K562 (cell line): Measurements from ENCODE around the gene BNIP3. TPM values are rescaled to one million over a fixed set of nuclear protein-coding genes. Genes with fewer than 3 reads are reported as not detected.
A peak's percentile ranks its signal among the peaks of the same experiment; 100 is the strongest.

Experiments used
- ATAC-seq: fragments of 200-7000 bp; cut with Tn5 transposase; 3 replicates; pipeline ENCODE4 v1.9.1; 2020; ENCODE audit warnings: moderate library complexity
- BruUV-seq: library from RNA; stranded (reverse); fragments of 400-500 nt; replicated peaks from 2 replicates; lab custom pipeline; 2021; lab: Mats Ljungman, UMichigan
- CTCF ChIA-PET: fragments of 300-600 bp; formaldehyde crosslinking; extraction: SDS; loops from one replicate; lab custom pipeline; 2021; ENCODE audit warnings: low intra/inter-chr PET ratio; lab: Yijun Ruan, JAX
- POLR2A ChIA-PET: fragments of 300-600, 350-650 bp; sonication (Branson Sonifier 250); formaldehyde crosslinking; extraction: SDS; loops from one replicate; lab custom pipeline; 2021; ENCODE audit warnings: antibody characterized with exemption, inconsistent platforms; lab: Yijun Ruan, JAX
- DNase-seq, 4 experiments: peaks; one replicate each; pipeline versions ENCODE4 v3.0.0 to v3.0.0-alpha.2; 2011 to 2018; ENCODE audit warnings: low spot score in 3 of 4, mixed read lengths in 3 of 4; ENCODE audit errors: extremely low read depth in 1 of 4
- FAIRE-seq: peaks from 2 replicates; lab custom pipeline; 2011; peaks lifted over from hg19 to GRCh38; lab: Jason Lieb, UNC
- H2AFZ ChIP-seq: 2 replicates; pipeline ENCODE4 v1.6.0; 2011; ENCODE audit warnings: low read depth, low read length, control low read depth, inconsistent platforms
- H3K27ac ChIP-seq: fragments of 200-600 bp; 3 replicates; pipeline ENCODE4 v1.8.0; 2011; ENCODE audit warnings: low read depth, mild to moderate bottlenecking, control low read depth, inconsistent platforms, low read length, moderate library complexity, mixed read lengths; ENCODE audit errors: extremely low read depth
- H3K27me3 ChIP-seq, 2 experiments: fragments of 300-600 bp in 1 of 2; 2 replicates in 1 of 2; 3 replicates in 1 of 2; pipeline versions ENCODE4 v1.6.0 to v1.8.0; 2011; ENCODE audit warnings: inconsistent platforms in 2 of 2, low read length in 2 of 2, mild to moderate bottlenecking in 1 of 2, mixed read lengths in 1 of 2, moderate library complexity in 1 of 2; ENCODE audit not compliant: control insufficient read depth in 2 of 2, insufficient read depth in 2 of 2
- H3K36me3 ChIP-seq: fragments of 300-600 bp; 3 replicates; pipeline ENCODE4 v1.8.0; 2011; ENCODE audit warnings: mild to moderate bottlenecking, low read length, inconsistent platforms; ENCODE audit not compliant: control insufficient read depth, insufficient read depth
- H3K4me1 ChIP-seq, 2 experiments: fragments of 200-600 bp in 1 of 2; replicated peaks in 1 of 2; 2 replicates in 1 of 2; 3 replicates in 1 of 2; pipeline versions ENCODE4 v1.5.1 to v1.8.0; 2011; ENCODE audit warnings: inconsistent platforms in 2 of 2, low read length in 2 of 2, mild to moderate bottlenecking in 1 of 2, mixed read lengths in 1 of 2, moderate library complexity in 1 of 2; ENCODE audit not compliant: control insufficient read depth in 2 of 2, insufficient read depth in 2 of 2
- H3K4me2 ChIP-seq: 2 replicates; pipeline ENCODE4 v1.6.1; 2011; ENCODE audit warnings: low read length, control low read depth, inconsistent platforms, mixed read lengths; ENCODE audit not compliant: insufficient read depth
- H3K4me3 ChIP-seq: fragments of 200-600 bp; sonication (generic), shearing (Covaris generic); 2 replicates; pipeline ENCODE4 v1.5.1; 2016; ENCODE audit warnings: control low read depth, inconsistent platforms
- H3K79me2 ChIP-seq: fragments of 200-600 bp; 3 replicates; pipeline ENCODE4 v1.8.0; 2011; ENCODE audit warnings: low read length, inconsistent platforms; ENCODE audit not compliant: control insufficient read depth, insufficient read depth
- H3K9ac ChIP-seq, 2 experiments: 2 replicates each; pipeline versions ENCODE4 v1.6.0 to v1.6.1; 2011; ENCODE audit warnings: low read depth in 2 of 2, low read length in 2 of 2, control low read depth in 1 of 2, inconsistent platforms in 1 of 2, mild to moderate bottlenecking in 1 of 2, mixed read lengths in 1 of 2; ENCODE audit not compliant: insufficient read depth in 1 of 2
- H3K9me1 ChIP-seq: one replicate; pipeline ENCODE4 v1.6.0; 2011; ENCODE audit warnings: inconsistent platforms, mild to moderate bottlenecking, low read length, moderate library complexity; ENCODE audit not compliant: control insufficient read depth, insufficient read depth
- H3K9me3 ChIP-seq: replicated peaks from 2 replicates; pipeline ENCODE4 v1.5.1; 2011; ENCODE audit warnings: low read depth, low read length, inconsistent platforms; ENCODE audit not compliant: control insufficient read depth, insufficient read depth
- H4K20me1 ChIP-seq: replicated peaks from 2 replicates; pipeline ENCODE4 v1.6.1; 2011; ENCODE audit warnings: low read length, inconsistent platforms, mixed read lengths; ENCODE audit not compliant: control insufficient read depth, insufficient read depth
- EWSR1 ChIP-seq: fragments of 450-650 bp; IDR thresholded peaks from 2 replicates; pipeline ENCODE4 v1.6.1; 2018; ENCODE audit warnings: borderline replicate concordance, mild to moderate bottlenecking, low read depth, moderate library complexity; ENCODE audit not compliant: partially characterized antibody
- PCBP2 ChIP-seq: fragments of 200-400 bp; formaldehyde crosslinking; IDR thresholded peaks from 2 replicates; pipeline ENCODE4 v1.6.1; 2018; ENCODE audit warnings: low read length, low read depth, mild to moderate bottlenecking, moderate library complexity; ENCODE audit not compliant: poor library complexity, severe bottlenecking
- PYGO2 ChIP-seq: fragments of 450-650 bp; IDR thresholded peaks from 2 replicates; pipeline ENCODE4 v1.6.1; 2016; ENCODE audit warnings: mild to moderate bottlenecking, missing genetic modification characterization, moderate library complexity, missing compliant biosample characterization
- ZNF217 ChIP-seq: sonication (generic); formaldehyde crosslinking; IDR thresholded peaks from 2 replicates; pipeline ENCODE4 v1.8.0; 2022; ENCODE audit warnings: mild to moderate bottlenecking, missing genetic modification reagents
- ZNF699 ChIP-seq: fragments of 250-450 bp; sonication (Bioruptor Pico); IDR thresholded peaks from 2 replicates; pipeline ENCODE4 v1.8.0; 2021; ENCODE audit warnings: mild to moderate bottlenecking, moderate library complexity; ENCODE audit not compliant: insufficient replicate concordance
- whole genome bisulfite sequencing: fragments of 100-300 bp; shearing (Covaris generic); methylation state at CpG from one replicate; pipeline ENCODE4 v1.1.6; 2016; ENCODE audit warnings: low coverage, mixed read lengths; ENCODE audit not compliant: insufficient coverage; ENCODE audit errors: missing lambda C conversion rate; 5-methylcytosine and 5-hydroxymethylcytosine counted together
- in situ Hi-C: fragments of 300-500 bp; cut with MboI; formaldehyde crosslinking; loops from 4 replicates; pipeline ENCODE4 v1.15.0; 2018; ENCODE audit warnings: inconsistent platforms, mixed read lengths
- intact Hi-C: fragments of 100-400 bp; cut with micrococcal nuclease; formaldehyde crosslinking; loops from 2 replicates; pipeline ENCODE4 v1.14.2; 2022
- polyA plus RNA-seq, 8 experiments: library from polyadenylated mRNA; depleted of rRNA in 4 of 8; stranded (reverse) in 5 of 8; unstranded in 3 of 8; fragments of >200 nt; fragmentation: Nextera tagmentation in 2 of 8; fragmentation: Illumina TruSeq in 1 of 8; extraction: Ambion mirVana in 2 of 8; extraction: Trizol in 1 of 8; gene quantifications; 2 replicates each; pipeline versions ENCODE4 v1.2.1 to v1.2.3, GENCODE V29; 2011 to 2014; ENCODE audit warnings: inconsistent platforms in 1 of 8, missing spikeins in 1 of 8
- total RNA-seq, 7 experiments: library from RNA; depleted of rRNA in 6 of 7; stranded (reverse); fragments of >200 nt in 6 of 7; fragmentation: Illumina TruSeq in 2 of 7; extraction: Trizol in 2 of 7; gene quantifications; 2 replicates each; pipeline versions ENCODE4 v1.2.1 to v1.2.3, GENCODE V29; 2011 to 2021; ENCODE audit warnings: low replicate concordance in 1 of 7
- TF ChIP-seq, protein P1 (sequence below), 3 experiments: fragments of 200-800 bp in 1 of 3; sonication (Bioruptor generic) in 1 of 3; sonication (generic) in 1 of 3; formaldehyde crosslinking in 1 of 3; IDR thresholded peaks; 2 replicates each; pipeline versions ENCODE4 v1.6.1 to v1.8.0; 2016 to 2022; ENCODE audit warnings: mild to moderate bottlenecking in 2 of 3, missing compliant biosample characterization in 2 of 3, missing genetic modification characterization in 2 of 3, missing genetic modification reagents in 1 of 3

The BNIP3 gene
- total and polyA plus RNA-seq, 9 of the 15 experiments (the other 6 are each of a cell fraction or from before 2014, with no cell fraction given): 9.2 to 119 (median 42.2) TPM

DNA sequence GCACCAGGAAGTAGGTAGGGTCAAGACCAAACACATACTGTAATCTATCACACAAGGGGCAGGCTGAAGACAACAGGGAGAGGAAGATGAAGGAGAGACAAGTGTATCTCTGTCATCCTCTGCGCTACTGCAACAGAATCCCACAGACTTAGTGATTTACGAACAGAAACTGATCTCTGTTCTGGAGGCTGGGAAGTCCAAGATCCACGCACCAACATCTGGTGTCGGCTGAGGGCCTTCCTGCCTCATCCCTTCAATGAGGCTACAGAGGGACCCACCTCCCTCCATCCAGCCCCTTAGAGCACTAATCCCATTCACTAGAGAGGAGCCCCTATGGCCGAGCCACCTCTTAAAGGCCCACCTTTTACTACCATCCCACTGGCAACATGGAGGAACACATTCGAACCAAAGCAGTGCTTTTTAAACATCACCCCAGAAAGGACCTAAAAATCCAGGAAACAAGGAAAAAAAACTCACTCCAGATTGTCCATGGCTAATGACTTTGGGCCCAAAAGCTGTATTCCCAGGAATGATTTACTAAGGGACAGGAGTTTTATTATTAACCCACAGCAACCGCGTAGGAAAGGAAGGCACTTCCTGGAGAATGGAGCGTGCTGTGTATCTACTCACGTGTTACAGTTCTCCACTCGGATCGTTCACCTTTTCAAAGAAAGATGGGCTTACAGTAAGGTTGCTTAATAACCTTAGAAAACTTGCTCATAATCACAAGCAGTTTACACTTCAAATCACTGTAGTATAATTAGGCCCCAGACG lies 4.2 kb downstream of the BNIP3 start:
- no peak for DNase-seq
- H3K79me2 ChIP-seq: peaks cover 97% of the 10 kb centered on the region
- no peak for TF ChIP-seq ZNF699
- TF ChIP-seq ZNF217 (CRISPR knock-in tag): no peak
- TF ChIP-seq PCBP2: no peak
- FAIRE-seq: no peak
- H3K9me1 ChIP-seq: peaks cover 4% of the 10 kb centered on the region
- H3K4me1 ChIP-seq: peaks cover 26 to 36% of the 10 kb centered on the region in 2 experiments; a peak in 4 of 5 replicates
- ChIA-PET CTCF (no interaction called here), POLR2A (no interaction called here)
- no peaks in the 10 kb centered on the region for H3K27me3 ChIP-seq
- no TSS peak for BruUV-seq
- in situ Hi-C loops: no loop called here
- no peak overlapping the region for H3K4me3 ChIP-seq
- intact Hi-C loops: no loop called here
- H4K20me1 ChIP-seq: peaks cover 43% of the 10 kb centered on the region
- no peaks in the 10 kb centered on the region for H3K9me3 ChIP-seq
- no peak overlapping the region for H3K27ac ChIP-seq
- ATAC-seq: no peak
- H3K9ac ChIP-seq: peak overlapping the region in 1 of 2 experiments; percentile 35; a peak in 1 of 4 replicates
- no peak overlapping the region for H2AFZ ChIP-seq
- H3K4me2 ChIP-seq: peak overlapping the region; percentile 18; the same call in 1 of the 2 replicates
- H3K36me3 ChIP-seq: peaks cover 60% of the 10 kb centered on the region
- 85% methylated on average over 12 of the region's 13 CpGs for WGBS

DNA sequence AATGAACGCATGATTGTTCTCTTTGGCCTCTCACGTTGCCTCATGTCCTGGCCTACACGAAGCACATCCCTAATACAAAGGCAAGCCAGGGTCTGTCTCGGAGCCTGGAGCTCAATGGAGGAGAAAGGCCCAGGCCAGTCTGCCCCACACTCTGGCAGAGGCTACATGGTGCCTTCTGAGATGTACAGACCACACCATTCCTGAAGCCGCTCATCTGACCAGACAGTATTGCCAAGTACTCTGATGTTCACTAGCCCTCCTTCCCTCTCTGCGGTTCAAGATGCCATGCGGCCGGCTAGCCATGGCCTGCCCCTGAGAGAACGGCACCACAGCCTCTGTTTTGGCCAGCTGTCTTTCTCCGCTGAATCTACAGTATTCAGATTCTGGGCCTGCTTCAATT lies 5.9 kb downstream of the BNIP3 start:
- ATAC-seq (no peak), FAIRE-seq (no peak), DNase-seq (no peak)
- TF ChIP-seq, protein P1, sequence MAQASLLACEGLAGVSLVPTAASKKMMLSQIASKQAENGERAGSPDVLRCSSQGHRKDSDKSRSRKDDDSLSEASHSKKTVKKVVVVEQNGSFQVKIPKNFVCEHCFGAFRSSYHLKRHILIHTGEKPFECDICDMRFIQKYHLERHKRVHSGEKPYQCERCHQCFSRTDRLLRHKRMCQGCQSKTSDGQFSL (CRISPR knock-in tag; IDR thresholded peaks at IDR 0.05): no peak
- TF ChIP-seq, protein P1 (tag; IDR thresholded peaks at IDR 0.05): no peak
- TF ChIP-seq EWSR1: no peak
- TF ChIP-seq PYGO2 (tag): no peak
- H3K79me2 ChIP-seq: peaks cover 90% of the 10 kb centered on the region
- no peak overlapping the region for H2AFZ ChIP-seq
- H3K4me3 ChIP-seq: no peak overlapping the region
- H3K9me1 ChIP-seq: peaks cover 4% of the 10 kb centered on the region
- WGBS: 89% methylated on average over 4 of the region's 10 CpGs
- peaks cover 53% of the 10 kb centered on the region for H4K20me1 ChIP-seq
- no TSS peak for BruUV-seq
- peaks cover 77% of the 10 kb centered on the region for H3K36me3 ChIP-seq
- no peaks in the 10 kb centered on the region for H3K9me3 ChIP-seq
- no peak overlapping the region for H3K27ac ChIP-seq
- ChIA-PET CTCF (no interaction called here), POLR2A (interaction anchor here (0.7 kb wide), 1 partner anchor 14 kb away, joined by 4 read pairs; no protein-coding TSS in a partner anchor)
- no peak overlapping the region for H3K9ac ChIP-seq
- H3K4me1 ChIP-seq: peaks cover 22 to 25% of the 10 kb centered on the region in 2 experiments; a peak in 4 of 5 replicates
- intact Hi-C loops (no loop called here), in situ Hi-C loops (no loop called here)
- H3K27me3 ChIP-seq: no peaks in the 10 kb centered on the region
- H3K4me2 ChIP-seq: no peak overlapping the region
